ENCODE measurements around the gene DENND5B.

DNA sequence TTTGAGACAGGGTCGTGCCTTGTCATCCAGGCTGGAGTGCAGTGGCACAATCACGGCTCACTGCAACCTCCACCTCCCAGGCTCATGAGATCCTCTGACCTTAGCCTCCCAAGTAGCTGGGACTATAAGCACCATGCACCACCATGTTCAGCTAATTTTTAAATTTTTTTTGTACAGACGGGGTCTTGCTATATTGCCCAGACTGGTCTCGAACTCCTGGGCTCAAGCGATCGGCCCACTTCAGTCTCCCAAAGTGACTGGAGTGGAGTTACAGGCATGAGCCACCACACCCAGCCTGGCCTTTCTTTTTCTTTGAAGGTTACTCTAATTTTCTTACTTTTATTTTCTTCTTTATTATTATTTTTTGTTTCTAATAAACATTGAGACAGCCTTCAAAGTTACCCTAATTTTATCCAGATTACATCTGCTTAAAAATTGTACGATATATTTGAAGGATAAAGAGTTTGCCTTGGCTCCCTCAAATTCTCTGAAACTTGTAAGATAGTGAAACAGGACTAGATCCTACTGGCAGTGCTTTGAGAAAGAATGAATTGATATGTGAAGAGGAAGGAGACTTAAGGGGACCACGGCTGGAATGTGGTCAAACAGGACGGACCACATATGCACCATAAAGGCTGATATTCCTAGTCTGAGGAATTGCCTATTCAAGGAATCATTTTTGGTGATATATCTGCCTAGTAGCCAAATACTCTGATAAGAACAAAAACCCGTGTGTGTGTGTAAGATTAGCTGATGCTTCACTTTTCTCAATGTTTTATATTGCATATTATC, 250.9 kb downstream of the DENND5B start:
- TF ChIP-seq FOXM1 (IDR thresholded peaks at IDR 0.05; ENCODE audit: borderline replicate concordance): no peak
- no peak for TF ChIP-seq BHLHE40 (IDR thresholded peaks at IDR 0.05; ENCODE audit: borderline replicate concordance)
- TF ChIP-seq SUZ12 (IDR thresholded peaks at IDR 0.05): no peak
- no peak for TF ChIP-seq NFRKB (IDR thresholded peaks at IDR 0.05)
- TF ChIP-seq TARDBP (IDR thresholded peaks at IDR 0.05): no peak
- TF ChIP-seq HDGF (IDR thresholded peaks at IDR 0.05; ENCODE audit: borderline replicate concordance): no peak
- no peak for TF ChIP-seq L3MBTL2 (conservative IDR thresholded peaks at IDR 0.05)
- no peak for TF ChIP-seq FOXA1 (IDR thresholded peaks at IDR 0.05)

All from HEK293T (cell line).